IMR-90 (cell line): Measurements from ENCODE around the gene ANTXR2. TPM values are rescaled to one million over a fixed set of nuclear protein-coding genes. Genes with fewer than 3 reads are reported as not detected.

Source experiments
- ATAC-seq: fragments of 200-7000 bp; cut with Tn5 transposase; 2 replicates; pipeline ENCODE4 v1.9.1; 2020; ENCODE audit warnings: low read depth, mild to moderate bottlenecking, moderate library complexity
- BruUV-seq: library from RNA; stranded (reverse); fragments of 400-500 nt; replicated peaks from 2 replicates; lab custom pipeline; 2021; lab: Mats Ljungman, UMichigan
- CTCF ChIA-PET: fragments of 300-600 bp; formaldehyde crosslinking; extraction: SDS; loops from one replicate; lab custom pipeline; 2021; ENCODE audit warnings: antibody characterized with exemption; lab: Yijun Ruan, JAX
- POLR2A ChIA-PET: fragments of 300-600 bp; sonication (Branson Sonifier 250); formaldehyde crosslinking; loops from one replicate; lab custom pipeline; 2022; ENCODE audit warnings: antibody characterized with exemption; ENCODE audit not compliant: unreplicated experiment; lab: Charles Lee
- DNase-seq: peaks from one replicate; pipeline ENCODE4 v3.0.0; 2013
- H2AFZ ChIP-seq: replicated peaks from 2 replicates; pipeline ENCODE3; 2013; ENCODE audit warnings: low read length, mild to moderate bottlenecking; ENCODE audit not compliant: poor library complexity
- H2AK5ac ChIP-seq: 2 replicates; pipeline ENCODE4 v1.6.1; 2013; ENCODE audit warnings: low read depth, low read length, inconsistent platforms
- H2AK9ac ChIP-seq: replicated peaks from 2 replicates; pipeline ENCODE3; 2013; ENCODE audit warnings: mild to moderate bottlenecking, low read depth, low read length, moderate library complexity; ENCODE audit not compliant: poor library complexity
- H2BK120ac ChIP-seq: 2 replicates; pipeline ENCODE4 v1.6.1; 2013; ENCODE audit warnings: low read depth, low read length, inconsistent platforms
- H2BK15ac ChIP-seq: 3 replicates; pipeline ENCODE4 v1.6.1; 2013; ENCODE audit warnings: low read depth, low read length, inconsistent platforms
- H2BK20ac ChIP-seq: 2 replicates; pipeline ENCODE4 v1.6.1; 2013; ENCODE audit warnings: low read depth, mild to moderate bottlenecking, inconsistent platforms, low read length, moderate library complexity
- H2BK5ac ChIP-seq: 2 replicates; pipeline ENCODE4 v1.6.1; 2013; ENCODE audit warnings: mild to moderate bottlenecking, low read depth, low read length, inconsistent platforms; ENCODE audit not compliant: poor library complexity, severe bottlenecking
- H3K14ac ChIP-seq: replicated peaks from 2 replicates; pipeline ENCODE4 v1.6.1; 2013; ENCODE audit warnings: low read depth, low read length, inconsistent platforms
- H3K18ac ChIP-seq: 2 replicates; pipeline ENCODE4 v1.6.1; 2013; ENCODE audit warnings: low read depth, low read length, control low read depth
- H3K23ac ChIP-seq: 2 replicates; pipeline ENCODE4 v1.6.1; 2013; ENCODE audit warnings: low read depth, low read length, inconsistent platforms
- H3K27ac ChIP-seq: 2 replicates; pipeline ENCODE4 v1.5.1; 2013; ENCODE audit warnings: mild to moderate bottlenecking, control low read depth, low read length; ENCODE audit not compliant: insufficient read depth
- H3K27me3 ChIP-seq: 2 replicates; pipeline ENCODE4 v1.6.1; 2013; ENCODE audit warnings: low read length; ENCODE audit not compliant: control insufficient read depth, insufficient read depth
- H3K36me3 ChIP-seq: 2 replicates; pipeline ENCODE4 v1.6.1; 2013; ENCODE audit warnings: low read length, mixed read lengths; ENCODE audit not compliant: control insufficient read depth, insufficient read depth
- H3K4ac ChIP-seq: 2 replicates; pipeline ENCODE4 v1.6.1; 2013; ENCODE audit warnings: low read depth, low read length, inconsistent platforms
- H3K4me1 ChIP-seq: 2 replicates; pipeline ENCODE4 v1.6.1; 2013; ENCODE audit warnings: low read length, mixed read lengths; ENCODE audit not compliant: control insufficient read depth, insufficient read depth
- H3K4me2 ChIP-seq: 2 replicates; pipeline ENCODE4 v1.6.1; 2013; ENCODE audit warnings: low read depth, mild to moderate bottlenecking, control low read depth, low read length, moderate library complexity
- H3K4me3 ChIP-seq: 2 replicates; pipeline ENCODE4 v1.5.1; 2013; ENCODE audit warnings: low read depth, mild to moderate bottlenecking, control low read depth, low read length, moderate library complexity; ENCODE audit not compliant: insufficient read depth
- H3K56ac ChIP-seq: 2 replicates; pipeline ENCODE4 v1.6.1; 2013; ENCODE audit warnings: low read length, inconsistent platforms; ENCODE audit not compliant: insufficient read depth; ENCODE audit errors: extremely low read depth
- H3K79me1 ChIP-seq, 2 experiments: 2 replicates each; pipeline ENCODE4 v1.6.1; 2013; ENCODE audit warnings: low read length in 2 of 2, inconsistent platforms in 1 of 2, low read depth in 1 of 2
- H3K9ac ChIP-seq: 2 replicates; pipeline ENCODE4 v1.6.1; 2013; ENCODE audit warnings: low read depth, low read length, control low read depth
- H3K9me1 ChIP-seq: 2 replicates; pipeline ENCODE4 v1.6.1; 2013; ENCODE audit warnings: low read length, inconsistent platforms; ENCODE audit not compliant: insufficient read depth
- H3K9me3 ChIP-seq: 2 replicates; pipeline ENCODE4 v1.6.1; 2013; ENCODE audit warnings: low read length; ENCODE audit not compliant: control insufficient read depth, insufficient read depth
- H4K20me1 ChIP-seq: 2 replicates; pipeline ENCODE4 v1.6.1; 2013; ENCODE audit warnings: low read length, inconsistent platforms; ENCODE audit not compliant: insufficient read depth
- H4K5ac ChIP-seq: 2 replicates; pipeline ENCODE4 v1.6.1; 2013; ENCODE audit warnings: mild to moderate bottlenecking, low read depth, low read length, control low read depth
- H4K8ac ChIP-seq, 2 experiments: 2 replicates each; pipeline ENCODE4 v1.6.1; 2013; ENCODE audit warnings: low read depth in 2 of 2, low read length in 2 of 2, control low read depth in 1 of 2, inconsistent platforms in 1 of 2
- H4K91ac ChIP-seq: 2 replicates; pipeline ENCODE4 v1.6.1; 2013; ENCODE audit warnings: low read depth, low read length, inconsistent platforms; ENCODE audit not compliant: insufficient read depth
- CEBPB ChIP-seq: IDR thresholded peaks from 2 replicates; pipeline ENCODE4 v1.6.1; 2012; ENCODE audit warnings: low read depth, low read length, improper control_type of control experiment
- CHD1 ChIP-seq: IDR thresholded peaks from 2 replicates; pipeline ENCODE4 v1.6.1; 2012; ENCODE audit warnings: low read depth, low read length, improper control_type of control experiment
- FOS ChIP-seq: fragments of 150-350 bp; IDR thresholded peaks from 2 replicates; pipeline ENCODE4 v1.6.1; 2016; ENCODE audit warnings: low read depth, low read length
- MAFK ChIP-seq: IDR thresholded peaks from 2 replicates; pipeline ENCODE4 v1.6.1; 2012; ENCODE audit warnings: low read depth, low read length, improper control_type of control experiment
- MXI1 ChIP-seq: IDR thresholded peaks from 2 replicates; pipeline ENCODE4 v1.6.1; 2012; ENCODE audit warnings: low read depth, mild to moderate bottlenecking, low read length, moderate library complexity, borderline replicate concordance
- NFE2L2 ChIP-seq: fragments of 150-350 bp; IDR thresholded peaks from 2 replicates; pipeline ENCODE4 v1.6.1; 2016; ENCODE audit warnings: low read depth, mild to moderate bottlenecking, low read length
- RAD21 ChIP-seq: IDR thresholded peaks from 2 replicates; pipeline ENCODE4 v1.6.1; 2012; ENCODE audit warnings: low read length, improper control_type of control experiment
- RCOR1 ChIP-seq: IDR thresholded peaks from 2 replicates; pipeline ENCODE4 v1.6.1; 2012; ENCODE audit warnings: mild to moderate bottlenecking, low read length, improper control_type of control experiment; ENCODE audit not compliant: insufficient replicate concordance
- SMC3 ChIP-seq: fragments of 150-350 bp; IDR thresholded peaks from 2 replicates; pipeline ENCODE4 v1.6.1; 2016; ENCODE audit warnings: low read depth, mild to moderate bottlenecking, antibody characterized with exemption, low read length, moderate library complexity
- WGBS, 2 experiments: methylation state at CpG; one replicate each; pipeline versions ENCODE4 v1.1.5 to v1.1.7; 2013; ENCODE audit warnings: missing lambda C conversion rate in 2 of 2; ENCODE audit not compliant: insufficient read length in 1 of 2; ENCODE audit errors: extremely low coverage in 2 of 2; 5-methylcytosine and 5-hydroxymethylcytosine counted together
- dilution Hi-C: fragments of 300-500 bp; cut with HindIII; formaldehyde crosslinking; loops from one replicate; pipeline ENCODE4 v1.14.3; 2018; ENCODE audit warnings: low sequenced_read_pairs; ENCODE audit not compliant: unreplicated experiment
- in situ Hi-C: fragments of 300-500 bp; cut with MboI; formaldehyde crosslinking; loops from 3 replicates; pipeline ENCODE4 v1.14.3; 2019; ENCODE audit warnings: low sequenced_read_pairs, inconsistent platforms, mixed read lengths
- intact Hi-C: fragments of 100-400 bp; cut with micrococcal nuclease; formaldehyde crosslinking; loops from 2 replicates; pipeline ENCODE4 v1.10.0; 2022
- polyA plus RNA-seq, 3 experiments: library from polyadenylated mRNA; depleted of rRNA; stranded (reverse); fragments of >200 nt; gene quantifications; 2 replicates each; pipeline ENCODE4 v1.2.3, GENCODE V29; 2012; ENCODE audit warnings: low replicate concordance in 1 of 3
- total RNA-seq: library from RNA; depleted of rRNA; stranded (reverse); fragments of >200 nt; gene quantifications from 2 replicates; pipeline ENCODE4 v1.2.3, GENCODE V29; 2012
- TF ChIP-seq, protein P1 (sequence below): fragments of 150-350 bp; IDR thresholded peaks from 2 replicates; pipeline ENCODE4 v1.6.1; 2017; ENCODE audit warnings: mild to moderate bottlenecking, antibody characterized with exemption, low read length, low read depth
- TF ChIP-seq, protein P2 (sequence below): fragments of 150-350 bp; IDR thresholded peaks from 2 replicates; pipeline ENCODE4 v1.6.1; 2016; ENCODE audit warnings: low read depth, mild to moderate bottlenecking, low read length, moderate library complexity, borderline replicate concordance

Gene ANTXR2
- total and polyA plus RNA-seq, 2 of the 4 experiments (the other 2 are of a cell fraction) = 46.8 to 88.5 TPM

DNA sequence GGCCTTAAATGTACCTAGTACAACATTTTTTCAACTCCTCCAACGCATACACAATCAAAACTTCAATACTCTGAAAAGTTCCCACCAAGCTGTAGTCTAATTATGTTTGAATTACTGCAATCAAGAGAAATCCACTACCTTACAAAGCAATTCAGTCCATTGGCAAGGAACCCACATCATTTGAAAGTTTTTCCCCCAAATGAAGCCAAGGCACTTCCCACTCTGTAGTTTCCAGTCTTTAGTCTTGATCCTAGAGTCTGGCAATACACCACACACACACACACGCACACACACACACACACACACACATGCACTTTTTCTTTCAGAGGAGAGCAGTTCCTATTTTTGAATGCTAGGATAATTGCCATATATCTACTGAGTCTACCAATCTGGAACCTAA, 79.6 kb downstream of the ANTXR2 start:
- dilution Hi-C loops (no loop called here), in situ Hi-C loops (no loop called here), intact Hi-C loops (no loop called here)
- H3K4me3 ChIP-seq = no peak overlapping the region
- H3K23ac ChIP-seq = no peak overlapping the region
- H2BK20ac ChIP-seq = no peak overlapping the region
- ChIA-PET CTCF (no interaction called here), POLR2A (no interaction called here)
- H3K9ac ChIP-seq = no peak overlapping the region
- no TSS peak for BruUV-seq
- no peaks in the 10 kb centered on the region for H4K20me1 ChIP-seq
- no peak overlapping the region for H2AK5ac ChIP-seq
- no peak overlapping the region for H3K14ac ChIP-seq
- H2AK9ac ChIP-seq = no peak overlapping the region
- WGBS, 2 experiments = no CpG with 5 or more reads among the region's 2 CpGs
- H3K56ac ChIP-seq = no peak overlapping the region
- no peaks in the 10 kb centered on the region for H3K9me1 ChIP-seq
- no peak overlapping the region for H3K4me2 ChIP-seq
- no peak overlapping the region for H2AFZ ChIP-seq
- H2BK5ac ChIP-seq = no peak overlapping the region
- H4K5ac ChIP-seq = no peak overlapping the region
- no peaks in the 10 kb centered on the region; the same call in 1 of the 2 replicates for H3K4me1 ChIP-seq
- no peak overlapping the region for H4K8ac ChIP-seq
- no peak for DNase-seq
- H2BK15ac ChIP-seq = no peak overlapping the region
- H3K4ac ChIP-seq = no peak overlapping the region
- TF ChIP-seq FOS = no peak
- TF ChIP-seq MXI1 = no peak
- no peak for TF ChIP-seq RAD21
- TF ChIP-seq, protein P1, sequence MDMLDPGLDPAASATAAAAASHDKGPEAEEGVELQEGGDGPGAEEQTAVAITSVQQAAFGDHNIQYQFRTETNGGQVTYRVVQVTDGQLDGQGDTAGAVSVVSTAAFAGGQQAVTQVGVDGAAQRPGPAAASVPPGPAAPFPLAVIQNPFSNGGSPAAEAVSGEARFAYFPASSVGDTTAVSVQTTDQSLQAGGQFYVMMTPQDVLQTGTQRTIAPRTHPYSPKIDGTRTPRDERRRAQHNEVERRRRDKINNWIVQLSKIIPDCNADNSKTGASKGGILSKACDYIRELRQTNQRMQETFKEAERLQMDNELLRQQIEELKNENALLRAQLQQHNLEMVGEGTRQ = no peak
- no peak for TF ChIP-seq NFE2L2
- no peak for TF ChIP-seq RCOR1
- TF ChIP-seq, protein P2, sequence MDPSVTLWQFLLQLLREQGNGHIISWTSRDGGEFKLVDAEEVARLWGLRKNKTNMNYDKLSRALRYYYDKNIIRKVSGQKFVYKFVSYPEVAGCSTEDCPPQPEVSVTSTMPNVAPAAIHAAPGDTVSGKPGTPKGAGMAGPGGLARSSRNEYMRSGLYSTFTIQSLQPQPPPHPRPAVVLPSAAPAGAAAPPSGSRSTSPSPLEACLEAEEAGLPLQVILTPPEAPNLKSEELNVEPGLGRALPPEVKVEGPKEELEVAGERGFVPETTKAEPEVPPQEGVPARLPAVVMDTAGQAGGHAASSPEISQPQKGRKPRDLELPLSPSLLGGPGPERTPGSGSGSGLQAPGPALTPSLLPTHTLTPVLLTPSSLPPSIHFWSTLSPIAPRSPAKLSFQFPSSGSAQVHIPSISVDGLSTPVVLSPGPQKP = no peak
- no peak for TF ChIP-seq MAFK
- no peak for TF ChIP-seq SMC3
- TF ChIP-seq CHD1 = no peak
- no peak for TF ChIP-seq CEBPB
- H2BK120ac ChIP-seq = no peak overlapping the region
- peaks cover 28 to 30% of the 10 kb centered on the region in 2 experiments for H3K79me1 ChIP-seq
- no peak overlapping the region for H3K18ac ChIP-seq
- H3K9me3 ChIP-seq = no peaks in the 10 kb centered on the region
- H3K27ac ChIP-seq = no peak overlapping the region
- H3K27me3 ChIP-seq = no peaks in the 10 kb centered on the region
- H4K91ac ChIP-seq = no peak overlapping the region
- ATAC-seq = no peak
- no peaks in the 10 kb centered on the region for H3K36me3 ChIP-seq
